GM12865 (cell line): ENCODE data around the gene SYT3.
A peak's percentile ranks its signal among the peaks of the same experiment; 100 is the strongest.

Experiments
- DNase-seq: peaks from one replicate; pipeline ENCODE4 v3.0.0; 2010; ENCODE audit warnings: low read depth
- H3K4me3 ChIP-seq: 2 replicates; pipeline ENCODE4 v1.5.1; 2011; ENCODE audit warnings: mild to moderate bottlenecking, low read depth, low read length, control low read depth
- TF ChIP-seq, protein P1 (sequence below): IDR thresholded peaks from 2 replicates; pipeline ENCODE4 v1.5.1; 2011; ENCODE audit warnings: low read length, control low read depth, low read depth, inconsistent platforms; ENCODE audit not compliant: insufficient read depth; ENCODE audit errors: missing control alignments

SYT3 gene

DNA sequence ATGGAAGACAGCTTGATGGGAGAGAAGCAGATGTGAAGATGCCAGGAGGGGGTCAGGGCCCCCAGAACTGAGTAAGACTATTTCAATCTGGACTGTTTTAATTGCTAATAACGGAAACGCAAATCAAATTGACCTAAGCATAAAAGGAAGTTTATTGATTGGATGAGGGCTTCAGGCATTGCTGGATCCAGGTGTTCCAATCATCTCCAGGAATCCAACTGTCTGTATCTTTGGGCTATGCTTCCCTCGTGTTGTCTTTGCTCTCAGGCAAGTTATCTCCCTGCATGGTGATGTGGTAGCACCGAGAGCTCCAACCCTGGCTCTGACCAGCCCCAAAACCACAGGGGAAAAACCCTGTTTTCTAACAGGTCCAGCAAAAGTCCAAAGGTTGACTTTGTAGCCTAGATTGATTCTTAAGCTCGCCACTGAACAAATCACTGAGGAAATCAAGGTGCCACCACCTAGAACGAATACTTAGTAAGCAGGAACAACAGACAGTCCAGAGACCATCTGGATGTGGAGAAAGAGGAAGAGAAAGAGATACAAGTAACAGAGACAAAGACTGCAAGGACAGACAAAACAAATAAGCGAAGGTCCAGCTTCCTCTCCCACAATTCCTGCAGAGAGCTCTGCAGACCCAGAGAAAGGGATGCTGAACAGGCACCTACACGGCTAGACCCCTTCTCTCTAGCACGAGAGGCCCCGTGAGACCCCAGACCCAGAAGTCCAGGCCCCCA is 8.4 kb upstream of the SYT3 start:
- no peak overlapping the region for H3K4me3 ChIP-seq
- TF ChIP-seq, protein P1, sequence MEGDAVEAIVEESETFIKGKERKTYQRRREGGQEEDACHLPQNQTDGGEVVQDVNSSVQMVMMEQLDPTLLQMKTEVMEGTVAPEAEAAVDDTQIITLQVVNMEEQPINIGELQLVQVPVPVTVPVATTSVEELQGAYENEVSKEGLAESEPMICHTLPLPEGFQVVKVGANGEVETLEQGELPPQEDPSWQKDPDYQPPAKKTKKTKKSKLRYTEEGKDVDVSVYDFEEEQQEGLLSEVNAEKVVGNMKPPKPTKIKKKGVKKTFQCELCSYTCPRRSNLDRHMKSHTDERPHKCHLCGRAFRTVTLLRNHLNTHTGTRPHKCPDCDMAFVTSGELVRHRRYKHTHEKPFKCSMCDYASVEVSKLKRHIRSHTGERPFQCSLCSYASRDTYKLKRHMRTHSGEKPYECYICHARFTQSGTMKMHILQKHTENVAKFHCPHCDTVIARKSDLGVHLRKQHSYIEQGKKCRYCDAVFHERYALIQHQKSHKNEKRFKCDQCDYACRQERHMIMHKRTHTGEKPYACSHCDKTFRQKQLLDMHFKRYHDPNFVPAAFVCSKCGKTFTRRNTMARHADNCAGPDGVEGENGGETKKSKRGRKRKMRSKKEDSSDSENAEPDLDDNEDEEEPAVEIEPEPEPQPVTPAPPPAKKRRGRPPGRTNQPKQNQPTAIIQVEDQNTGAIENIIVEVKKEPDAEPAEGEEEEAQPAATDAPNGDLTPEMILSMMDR: no peak
- DNase-seq: peak; percentile 8

DNA sequence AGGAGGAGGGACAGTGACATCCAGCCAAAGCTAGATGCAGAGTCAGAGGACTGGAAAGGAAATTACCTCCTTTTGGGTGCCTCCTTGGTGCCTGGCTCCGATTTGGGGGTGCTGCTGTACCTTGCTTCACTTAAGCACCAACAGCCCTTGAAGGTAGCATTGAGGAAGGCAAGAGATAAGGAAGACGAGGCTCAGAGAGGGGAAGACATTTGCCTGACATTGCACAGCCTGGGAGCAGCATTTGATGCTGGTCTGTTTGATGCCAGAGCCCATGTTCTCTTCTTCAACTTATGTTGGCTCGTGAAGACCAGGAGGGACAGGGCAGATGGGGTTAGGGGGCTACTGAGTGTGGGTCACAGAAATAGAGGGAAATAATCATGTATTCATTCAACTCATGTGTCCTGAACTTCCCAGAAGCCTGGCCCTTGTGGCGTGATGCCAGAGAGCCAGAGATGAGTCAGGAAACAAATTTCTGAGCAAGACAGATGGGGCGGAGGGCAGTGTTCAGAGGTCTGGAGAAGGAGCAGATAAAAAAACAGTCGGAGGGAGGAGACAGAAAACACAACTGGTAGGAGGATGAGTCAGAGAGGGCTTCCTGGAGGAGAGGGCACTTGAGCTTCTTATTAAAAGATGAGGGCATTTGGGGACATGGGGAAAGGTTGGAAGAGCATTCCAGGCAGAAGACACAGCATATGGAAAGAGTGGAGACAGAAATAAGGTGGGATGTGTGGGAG is 6.6 kb upstream of the SYT3 start:
- H3K4me3 ChIP-seq: no peak overlapping the region
- TF ChIP-seq, protein P1: no peak
- DNase-seq: no peak

GRCh38 chr19:50645107-50645506 is 5.4 kb upstream of the SYT3 start:
- TF ChIP-seq, protein P1: no peak
- H3K4me3 ChIP-seq: no peak overlapping the region
- no peak for DNase-seq

- TF ChIP-seq, protein P1: no peak
- no peak for DNase-seq
- no peak overlapping the region for H3K4me3 ChIP-seq
Observed at GRCh38 chr19:50644315-50644915, 4.7 kb upstream of the SYT3 start.

DNA sequence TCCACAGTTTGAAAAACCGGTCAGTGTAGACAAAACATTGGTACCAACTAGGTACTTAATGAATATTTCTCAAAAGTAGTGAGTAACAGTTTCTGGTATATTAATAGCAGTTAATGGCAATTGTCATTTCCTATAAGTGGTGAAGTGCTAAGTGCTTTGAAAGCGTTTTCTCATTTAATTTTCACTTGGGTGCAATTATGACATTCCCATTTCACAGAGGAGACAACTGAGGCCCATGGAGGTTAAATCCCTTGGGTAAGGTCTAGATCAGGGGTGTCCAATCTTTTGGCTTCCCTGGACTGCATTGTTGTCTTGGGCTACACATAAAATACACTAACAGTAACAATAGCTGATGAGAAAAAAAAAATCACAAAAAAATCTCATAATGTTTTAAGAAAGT is 687 bp upstream of the SYT3 start:
- H3K4me3 ChIP-seq: no peak overlapping the region
- no peak for DNase-seq
- TF ChIP-seq, protein P1: no peak

GRCh38 chr19:50638600-50638999 is 1.1 kb downstream of the SYT3 start:
- no peak for DNase-seq
- TF ChIP-seq, protein P1: no peak
- no peak overlapping the region for H3K4me3 ChIP-seq
